DMS114 treated with DMSO at 0.1 percent for 48 hours (cell line): Measurements from ENCODE around the gene WIPI1.

ENCODE experiments used
- DNase-seq: peaks from one replicate; lab custom pipeline; 2025; ENCODE audit not compliant: unreplicated experiment; lab: John Stamatoyannopoulos, UW

WIPI1 gene

DNA sequence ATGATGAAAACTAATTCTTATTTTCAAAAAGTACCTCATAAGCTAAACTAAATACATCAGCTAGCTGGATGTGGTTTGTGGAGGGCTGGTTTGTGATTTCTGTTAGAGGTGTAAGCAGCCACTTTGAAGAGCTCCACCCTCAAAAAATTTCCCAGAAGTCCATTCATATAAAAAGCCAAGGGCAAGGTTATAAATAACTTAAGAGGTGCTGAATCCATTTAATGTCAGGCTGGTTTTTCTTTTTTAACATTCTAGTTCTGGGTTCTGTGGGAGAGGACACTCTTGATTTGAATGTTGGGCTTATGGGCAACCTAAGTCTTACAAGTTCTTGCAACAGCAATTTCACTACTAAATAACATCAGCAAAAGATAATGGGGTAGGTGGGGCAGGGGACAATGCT lies 3.4 kb upstream of the WIPI1 start:
- no peak for DNase-seq

DNA sequence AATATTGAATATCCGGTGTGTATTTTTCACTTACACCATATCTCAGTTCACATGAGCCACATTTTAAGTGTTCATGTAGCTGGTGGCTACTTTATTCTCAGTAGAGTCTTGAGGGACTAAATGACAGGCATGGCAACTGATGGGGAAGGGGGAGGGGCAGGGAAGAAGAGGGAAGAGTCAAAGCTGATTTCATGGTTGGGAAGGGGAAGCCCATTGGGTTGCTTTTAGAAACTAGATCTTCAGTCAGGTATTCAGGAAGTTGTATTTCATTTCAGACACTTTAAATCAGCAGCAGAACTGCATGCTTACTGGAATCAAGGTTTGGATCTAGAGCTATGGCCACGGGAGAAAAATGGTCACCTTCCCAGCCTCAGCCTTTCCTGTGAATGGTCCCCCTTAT lies 2.9 kb upstream of the WIPI1 start:
- no peak for DNase-seq

GRCh38 chr17:68459037-68459639 lies 1.8 kb upstream of the WIPI1 start:
- no peak for DNase-seq

GRCh38 chr17:68458260-68459036 lies 1.2 kb upstream of the WIPI1 start:
- DNase-seq: no peak

GRCh38 chr17:68457539-68458259 lies 403 bp upstream of the WIPI1 start:
- DNase-seq: peak; percentile 90

- DNase-seq: peak; percentile 67
Measured at GRCh38 chr17:68456339-68457167, 743 bp downstream of the WIPI1 start.

DNA sequence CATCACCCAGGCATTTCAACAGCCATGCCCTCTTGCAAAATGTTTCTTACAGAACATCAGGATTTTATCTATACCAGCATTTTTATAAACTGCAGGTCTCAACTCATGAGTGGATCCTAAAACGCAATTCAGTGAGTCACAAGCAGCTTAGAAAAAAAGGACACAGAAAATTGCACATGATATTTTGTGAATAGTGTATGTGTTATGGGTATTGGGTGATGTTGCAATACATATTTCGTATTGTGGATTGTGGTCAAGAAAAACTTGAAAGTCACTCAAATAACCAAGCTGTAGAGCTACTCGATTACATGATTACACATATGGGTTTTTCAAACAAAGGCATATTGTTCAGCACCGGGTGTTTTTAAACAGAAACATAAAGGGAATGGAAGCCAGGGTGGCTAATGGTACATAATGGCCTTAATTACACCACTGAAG lies 1.4 kb downstream of the WIPI1 start:
- DNase-seq: no peak

DNA sequence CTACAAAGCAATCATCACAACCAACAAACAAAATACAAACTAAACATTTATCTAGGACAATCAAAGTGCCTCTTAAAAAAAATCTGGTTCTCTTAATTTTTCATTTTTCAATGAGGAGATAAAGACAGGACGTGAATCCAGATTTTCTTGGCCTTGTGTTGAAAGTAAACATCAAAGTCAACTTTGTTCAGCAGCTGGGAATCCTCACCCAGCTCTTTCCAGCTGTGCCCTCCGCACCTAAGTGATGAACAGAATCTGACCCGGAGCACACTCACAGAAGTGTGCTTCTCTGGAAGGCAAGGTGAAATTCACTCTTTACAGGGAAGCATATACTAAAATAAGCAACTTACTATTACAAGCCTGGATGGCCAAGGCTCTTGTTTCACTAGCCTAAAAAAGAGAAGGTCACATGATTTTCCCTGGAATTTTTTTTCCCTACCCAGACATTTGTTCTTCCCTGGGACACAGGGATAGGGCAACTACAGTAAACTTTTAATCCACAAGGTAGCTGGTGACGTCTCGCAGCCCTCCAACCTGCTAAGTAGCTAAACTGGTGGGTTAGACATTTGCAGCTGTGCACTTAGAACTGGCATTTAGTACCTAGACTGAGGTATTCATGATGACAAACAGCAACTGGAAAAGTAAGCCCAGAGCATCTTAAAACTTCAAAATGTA lies 3.2 kb downstream of the WIPI1 start:
- DNase-seq: no peak

GRCh38 chr17:68452724-68453290 lies 4.5 kb downstream of the WIPI1 start:
- no peak for DNase-seq

- DNase-seq: no peak
Measured at GRCh38 chr17:68451670-68452354, 5.5 kb downstream of the WIPI1 start.

- DNase-seq: no peak
Measured at GRCh38 chr17:68450801-68451200, 6.5 kb downstream of the WIPI1 start.

DNA sequence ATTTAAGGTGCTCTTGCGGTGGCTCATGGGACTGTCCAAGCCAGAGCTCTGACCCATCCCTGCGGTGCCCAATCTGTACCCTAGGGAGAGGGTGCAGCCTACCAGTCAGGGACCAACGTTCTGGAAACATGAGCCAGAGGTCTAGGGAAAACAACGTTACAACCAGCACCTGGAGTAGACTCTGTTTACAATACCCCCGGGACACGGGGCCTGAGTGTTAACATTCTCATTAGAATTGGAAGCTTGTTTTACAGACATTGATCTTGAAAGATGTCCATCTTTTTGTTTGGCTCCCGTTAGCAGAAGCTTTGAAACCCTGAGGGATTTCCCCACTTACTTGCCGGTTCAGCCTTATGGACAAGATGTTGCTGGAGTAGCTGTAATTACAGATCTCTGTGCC lies 6.9 kb downstream of the WIPI1 start:
- DNase-seq: no peak

DNA sequence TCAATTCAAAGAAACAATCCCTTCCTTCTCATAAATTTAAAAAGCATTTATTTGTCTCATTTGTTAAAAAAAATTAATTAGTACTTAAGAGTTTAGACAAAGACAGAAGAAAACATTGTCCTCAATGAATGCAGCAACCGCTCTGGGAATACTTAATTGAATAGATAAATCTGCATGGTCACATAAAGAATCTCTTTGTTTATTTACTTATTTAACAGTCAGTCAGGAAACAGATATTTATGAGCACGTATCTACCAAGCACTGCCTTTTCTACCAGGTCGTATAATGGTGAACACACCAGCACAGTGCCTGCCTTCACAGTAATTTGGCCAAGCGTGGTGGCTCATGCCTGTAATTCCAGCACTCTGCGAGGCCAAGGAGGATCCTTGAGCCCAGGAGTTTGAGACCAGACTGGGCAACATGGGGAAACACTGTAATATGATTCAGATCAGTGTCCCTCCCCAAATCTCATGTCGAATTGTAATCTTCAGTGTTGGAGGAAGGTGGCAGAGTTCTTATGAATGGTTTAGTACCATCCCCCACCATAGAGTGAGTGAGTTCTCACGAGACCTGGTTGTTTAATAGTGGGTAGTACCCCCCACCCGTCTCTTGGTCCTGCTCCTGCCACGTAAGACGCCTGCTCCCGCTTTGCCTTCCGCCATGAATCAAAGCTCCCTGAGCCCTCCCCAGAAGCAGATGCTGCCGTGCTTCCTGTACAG lies 8.1 kb downstream of the WIPI1 start:
- DNase-seq: no peak

- DNase-seq: no peak
Measured at GRCh38 chr17:68446626-68447041, 10.7 kb downstream of the WIPI1 start.

GRCh38 chr17:68445671-68446070 lies 11.6 kb downstream of the WIPI1 start:
- no peak for DNase-seq

GRCh38 chr17:68443972-68444464 lies 13.3 kb downstream of the WIPI1 start:
- no peak for DNase-seq

DNA sequence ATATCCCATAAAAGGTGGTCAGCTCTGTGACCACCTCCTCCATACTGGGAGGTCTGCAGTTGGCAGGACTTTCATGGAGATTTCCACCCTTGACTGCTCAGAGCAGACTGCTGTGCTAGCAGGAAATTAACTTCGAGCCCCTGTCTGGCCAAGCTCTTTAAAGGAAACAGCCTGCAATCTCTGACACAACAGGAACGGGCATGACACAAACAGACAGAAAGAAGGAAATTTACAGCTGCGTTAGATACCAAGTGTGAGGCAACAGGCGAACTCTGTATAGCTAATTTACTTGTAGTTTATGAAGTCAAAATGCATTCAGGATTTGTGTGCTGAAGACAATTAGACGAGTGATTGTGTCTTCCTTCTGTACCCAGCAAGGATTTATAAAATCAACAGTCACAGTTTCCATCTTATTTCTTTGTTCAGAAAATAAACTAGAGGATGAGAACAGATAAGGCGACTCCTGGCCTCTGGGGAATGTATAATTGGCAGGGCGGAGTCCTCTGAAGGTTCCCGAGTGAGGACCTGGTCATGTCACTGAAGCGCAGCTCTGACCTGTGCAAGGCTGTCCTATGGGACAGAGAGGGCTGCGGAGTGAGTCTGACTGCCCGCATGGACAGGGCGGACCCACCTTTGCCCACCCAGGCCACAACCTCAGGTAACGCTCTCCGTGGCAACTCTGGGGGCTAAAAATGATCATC lies 16.1 kb downstream of the WIPI1 start:
- DNase-seq: no peak

DNA sequence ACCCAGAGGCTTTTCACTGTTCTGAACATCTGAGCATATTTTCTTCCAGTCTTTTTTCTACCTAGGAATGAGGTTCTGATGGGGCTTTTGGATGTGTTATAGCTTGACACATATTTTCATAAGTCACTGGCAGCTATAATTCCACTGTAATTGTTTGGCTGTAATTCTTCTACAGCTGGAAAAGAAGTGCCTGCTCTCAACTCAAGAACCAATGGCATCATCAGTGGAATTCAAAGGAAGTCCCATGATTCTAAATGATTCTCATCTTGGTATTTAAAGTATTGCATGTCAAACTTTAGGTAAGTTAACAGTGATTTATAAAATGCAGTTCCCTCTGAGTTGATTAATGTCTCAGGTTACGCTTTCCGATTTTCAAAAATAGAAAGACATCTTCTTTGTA lies 16.8 kb downstream of the WIPI1 start:
- DNase-seq: no peak
